ENCODE results near the gene RCVRN. TPM values are rescaled to one million over a fixed set of nuclear protein-coding genes. Genes with fewer than 3 reads are reported as not detected.

The RCVRN gene
- total RNA-seq, 1 donor from 2014 or later, result not detected

GRCh38 chr17:9902120-9902519, 3.0 kb downstream of the RCVRN start:
- no peak for TF ChIP-seq CTCF (IDR thresholded peaks at IDR 0.05)
- DNase-seq (ENCODE audit: low spot score in 2 of 2), result no peak
- Histone ChIP-seq H3K4me3 (no peak overlapping the region), H3K27ac (no peak overlapping the region), H3K4me1 (no peaks in the 10 kb centered on the region), H3K27me3 (no peaks in the 10 kb centered on the region), H3K9me3 (no peaks in the 10 kb centered on the region), H3K36me3 (no peaks in the 10 kb centered on the region)
- intact Hi-C loops (cut with DNase I), result no loop called here

GRCh38 chr17:9900784-9901183, 4.3 kb downstream of the RCVRN start:
- no peaks in the 10 kb centered on the region for H3K27me3 ChIP-seq
- no peaks in the 10 kb centered on the region for H3K9me3 ChIP-seq
- intact Hi-C loops (cut with DNase I), result no loop called here
- no peaks in the 10 kb centered on the region for H3K4me1 ChIP-seq
- peak overlapping the region in 1 of 2 donors; percentile 34 for H3K27ac ChIP-seq
- DNase-seq (ENCODE audit: low spot score in 2 of 2), result no peak
- TF ChIP-seq CTCF (IDR thresholded peaks at IDR 0.05), result no peak
- H3K36me3 ChIP-seq, result no peaks in the 10 kb centered on the region
- no peak overlapping the region for H3K4me3 ChIP-seq

GRCh38 chr17:9900044-9900594, 5.0 kb downstream of the RCVRN start:
- no peak for TF ChIP-seq CTCF (IDR thresholded peaks at IDR 0.05)
- no peaks in the 10 kb centered on the region for H3K4me1 ChIP-seq

GRCh38 chr17:9899280-9900043, 5.6 kb downstream of the RCVRN start:
- TF ChIP-seq CTCF (IDR thresholded peaks at IDR 0.05), result no peak
- Histone ChIP-seq H3K36me3 (no peaks in the 10 kb centered on the region), H3K27me3 (no peaks in the 10 kb centered on the region), H3K27ac (no peak overlapping the region), H3K9me3 (no peaks in the 10 kb centered on the region), H3K4me3 (no peak overlapping the region), H3K4me1 (no peaks in the 10 kb centered on the region)
- no peak for DNase-seq (ENCODE audit: low spot score in 2 of 2)
- intact Hi-C loops (cut with DNase I), result no loop called here

More at GRCh38 chr17:9900044-9900594, 5.0 kb downstream of the RCVRN start:
- DNase-seq (ENCODE audit: low spot score in 2 of 2), result no peak
- H3K36me3 ChIP-seq, result no peaks in the 10 kb centered on the region
- no peak overlapping the region for H3K4me3 ChIP-seq
- H3K27me3 ChIP-seq, result no peaks in the 10 kb centered on the region
- H3K9me3 ChIP-seq, result no peaks in the 10 kb centered on the region
- H3K27ac ChIP-seq, result peak overlapping the region in 1 of 2 donors; percentile 18
- intact Hi-C loops (cut with DNase I), result no loop called here

- H3K36me3 ChIP-seq, result no peaks in the 10 kb centered on the region
- intact Hi-C loops (cut with DNase I), result no loop called here
- no peak overlapping the region for H3K4me3 ChIP-seq
- DNase-seq (ENCODE audit: low spot score in 2 of 2), result no peak
- no peaks in the 10 kb centered on the region for H3K4me1 ChIP-seq
- H3K27me3 ChIP-seq, result no peaks in the 10 kb centered on the region
- TF ChIP-seq CTCF (IDR thresholded peaks at IDR 0.05), result no peak
- H3K27ac ChIP-seq, result no peak overlapping the region
- H3K9me3 ChIP-seq, result no peaks in the 10 kb centered on the region
Measured at GRCh38 chr17:9898812-9899211, 6.3 kb downstream of the RCVRN start.
